Measurements from ENCODE around the gene HBZ.
"Not testable (repeated sequence)": the region's sequence is repeated elsewhere in the genome, so short reads cannot be mapped to it uniquely, and the experiment has no call there.

The HBZ gene

GRCh38 chr16:169014-169413, 16.6 kb downstream of the HBZ start:
- POLR2A ChIA-PET, result no interaction called here
- no peak overlapping the region for H3K4me3 ChIP-seq (ENCODE audit: low read depth, low read length)
- no peak for DNase-seq (ENCODE audit: low read depth, low spot score)
- CTCF ChIA-PET, result interaction anchor here (0.7 to 2.2 kb wide), 3 partner anchors 12 to 73 kb away, joined by 3 to 14 read pairs (median 3); no protein-coding TSS in a partner anchor
- TF ChIP-seq, protein P1, sequence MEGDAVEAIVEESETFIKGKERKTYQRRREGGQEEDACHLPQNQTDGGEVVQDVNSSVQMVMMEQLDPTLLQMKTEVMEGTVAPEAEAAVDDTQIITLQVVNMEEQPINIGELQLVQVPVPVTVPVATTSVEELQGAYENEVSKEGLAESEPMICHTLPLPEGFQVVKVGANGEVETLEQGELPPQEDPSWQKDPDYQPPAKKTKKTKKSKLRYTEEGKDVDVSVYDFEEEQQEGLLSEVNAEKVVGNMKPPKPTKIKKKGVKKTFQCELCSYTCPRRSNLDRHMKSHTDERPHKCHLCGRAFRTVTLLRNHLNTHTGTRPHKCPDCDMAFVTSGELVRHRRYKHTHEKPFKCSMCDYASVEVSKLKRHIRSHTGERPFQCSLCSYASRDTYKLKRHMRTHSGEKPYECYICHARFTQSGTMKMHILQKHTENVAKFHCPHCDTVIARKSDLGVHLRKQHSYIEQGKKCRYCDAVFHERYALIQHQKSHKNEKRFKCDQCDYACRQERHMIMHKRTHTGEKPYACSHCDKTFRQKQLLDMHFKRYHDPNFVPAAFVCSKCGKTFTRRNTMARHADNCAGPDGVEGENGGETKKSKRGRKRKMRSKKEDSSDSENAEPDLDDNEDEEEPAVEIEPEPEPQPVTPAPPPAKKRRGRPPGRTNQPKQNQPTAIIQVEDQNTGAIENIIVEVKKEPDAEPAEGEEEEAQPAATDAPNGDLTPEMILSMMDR (IDR thresholded peaks at IDR 0.05; ENCODE audit: insufficient read depth, low read length, missing control alignments), result no peak

- POLR2A ChIA-PET; CTCF ChIA-PET; DNase-seq (ENCODE audit: low read depth, low spot score); H3K4me3 ChIP-seq (ENCODE audit: low read depth, low read length): not testable (repeated sequence)
These were observed 17.7 kb downstream of the HBZ start for GRCh38 chr16:170088-170507.

GRCh38 chr16:170788-171187, 18.3 kb downstream of the HBZ start:
- no peak for DNase-seq (ENCODE audit: low read depth, low spot score)
- TF ChIP-seq, protein P1 (IDR thresholded peaks at IDR 0.05; ENCODE audit: insufficient read depth, low read length, missing control alignments), result no peak
- ChIA-PET CTCF (interaction anchor here (0.9 to 1.5 kb wide), 3 partner anchors 10 to 74 kb away, joined by 3 to 5 read pairs (median 3); partner anchors contain the start of gene HBQ1), POLR2A (no interaction called here)
- no peak overlapping the region for H3K4me3 ChIP-seq (ENCODE audit: low read depth, low read length)

DNA sequence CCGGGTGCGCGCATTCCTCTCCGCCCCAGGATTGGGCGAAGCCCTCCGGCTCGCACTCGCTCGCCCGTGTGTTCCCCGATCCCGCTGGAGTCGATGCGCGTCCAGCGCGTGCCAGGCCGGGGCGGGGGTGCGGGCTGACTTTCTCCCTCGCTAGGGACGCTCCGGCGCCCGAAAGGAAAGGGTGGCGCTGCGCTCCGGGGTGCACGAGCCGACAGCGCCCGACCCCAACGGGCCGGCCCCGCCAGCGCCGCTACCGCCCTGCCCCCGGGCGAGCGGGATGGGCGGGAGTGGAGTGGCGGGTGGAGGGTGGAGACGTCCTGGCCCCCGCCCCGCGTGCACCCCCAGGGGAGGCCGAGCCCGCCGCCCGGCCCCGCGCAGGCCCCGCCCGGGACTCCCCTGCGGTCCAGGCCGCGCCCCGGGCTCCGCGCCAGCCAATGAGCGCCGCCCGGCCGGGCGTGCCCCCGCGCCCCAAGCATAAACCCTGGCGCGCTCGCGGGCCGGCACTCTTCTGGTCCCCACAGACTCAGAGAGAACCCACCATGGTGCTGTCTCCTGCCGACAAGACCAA, 20.0 kb downstream of the HBZ start, which contains the start of gene HBA2:
TSS of gene HBA2 (plus strand) at position 503 of the 568 bp plus-strand sequence. CDS start at position 540, 37 bp downstream.
- DNase-seq (ENCODE audit: low read depth, low spot score); POLR2A ChIA-PET; H3K4me3 ChIP-seq (ENCODE audit: low read depth, low read length): not testable (repeated sequence)
- CTCF ChIA-PET, result interaction anchor here (1.5 kb wide), 1 partner anchor 9 kb away, joined by 3 read pairs; no protein-coding TSS in a partner anchor

GRCh38 chr16:173211-173854, 20.9 kb downstream of the HBZ start:
- H3K4me3 ChIP-seq (ENCODE audit: low read depth, low read length); CTCF ChIA-PET; POLR2A ChIA-PET; DNase-seq (ENCODE audit: low read depth, low spot score): not testable (repeated sequence)

- POLR2A ChIA-PET; H3K4me3 ChIP-seq (ENCODE audit: low read depth, low read length); DNase-seq (ENCODE audit: low read depth, low spot score): not testable (repeated sequence)
- CTCF ChIA-PET, result interaction anchor here (1.5 to 1.9 kb wide), 2 partner anchors 67 to 108 kb away, joined by 5 to 8 read pairs; no protein-coding TSS in a partner anchor
These were observed 21.7 kb downstream of the HBZ start for GRCh38 chr16:173928-174769.

- no peak for DNase-seq (ENCODE audit: low read depth, low spot score)
- CTCF ChIA-PET, result interaction anchor here (1.5 to 1.9 kb wide), 2 partner anchors 68 to 110 kb away, joined by 5 to 8 read pairs; no protein-coding TSS in a partner anchor
- POLR2A ChIA-PET, result interaction anchor here (0.6 kb wide), 1 partner anchor 23 kb away, joined by 3 read pairs; no protein-coding TSS in a partner anchor
These were observed 22.8 kb downstream of the HBZ start for GRCh38 chr16:175011-175949.

GRCh38 chr16:176006-176405, 23.6 kb downstream of the HBZ start:
- DNase-seq (ENCODE audit: low read depth, low spot score); POLR2A ChIA-PET; H3K4me3 ChIP-seq (ENCODE audit: low read depth, low read length): not testable (repeated sequence)
- CTCF ChIA-PET, result interaction anchor here (1.9 kb wide), 1 partner anchor 69 kb away, joined by 8 read pairs; no protein-coding TSS in a partner anchor

More at GRCh38 chr16:175011-175949, 22.8 kb downstream of the HBZ start:
- TF ChIP-seq, protein P1 (IDR thresholded peaks at IDR 0.05; ENCODE audit: insufficient read depth, low read length, missing control alignments), result no peak
- H3K4me3 ChIP-seq (ENCODE audit: low read depth, low read length), result no peak overlapping the region

- CTCF ChIA-PET, result interaction anchor here (2.4 kb wide), 1 partner anchor 70 kb away, joined by 15 read pairs; no protein-coding TSS in a partner anchor
- POLR2A ChIA-PET; DNase-seq (ENCODE audit: low read depth, low spot score); H3K4me3 ChIP-seq (ENCODE audit: low read depth, low read length): not testable (repeated sequence)
These were observed 24.3 kb downstream of the HBZ start, which contains the start of gene HBA1 for GRCh38 chr16:176477-177382. TSS of gene HBA1 (plus strand) at chr16:176680. CDS start at chr16:176717, 37 bp downstream.

All from AG04449 (cell line).